Left kidney (tissue), 2 donors: ENCODE measurements around the gene AGBL4. TPM values are rescaled to one million over a fixed set of nuclear protein-coding genes. Genes with fewer than 3 reads are reported as not detected.

Experiments used
- DNase-seq: peaks from one replicate; pipeline ENCODE4 v3.0.0-alpha.2; 2013
- polyA plus RNA-seq: library from polyadenylated mRNA; unstranded; fragments of 120-200 nt; gene quantifications from one replicate; pipeline ENCODE4 v1.2.1, GENCODE V29; 2013; ENCODE audit not compliant: insufficient read length

Gene AGBL4
- polyA plus RNA-seq, 1 donor = 1.2 TPM

- no peak for DNase-seq
Observed at GRCh38 chr1:48679859-48680258, 1343.9 kb downstream of the AGBL4 start.

DNA sequence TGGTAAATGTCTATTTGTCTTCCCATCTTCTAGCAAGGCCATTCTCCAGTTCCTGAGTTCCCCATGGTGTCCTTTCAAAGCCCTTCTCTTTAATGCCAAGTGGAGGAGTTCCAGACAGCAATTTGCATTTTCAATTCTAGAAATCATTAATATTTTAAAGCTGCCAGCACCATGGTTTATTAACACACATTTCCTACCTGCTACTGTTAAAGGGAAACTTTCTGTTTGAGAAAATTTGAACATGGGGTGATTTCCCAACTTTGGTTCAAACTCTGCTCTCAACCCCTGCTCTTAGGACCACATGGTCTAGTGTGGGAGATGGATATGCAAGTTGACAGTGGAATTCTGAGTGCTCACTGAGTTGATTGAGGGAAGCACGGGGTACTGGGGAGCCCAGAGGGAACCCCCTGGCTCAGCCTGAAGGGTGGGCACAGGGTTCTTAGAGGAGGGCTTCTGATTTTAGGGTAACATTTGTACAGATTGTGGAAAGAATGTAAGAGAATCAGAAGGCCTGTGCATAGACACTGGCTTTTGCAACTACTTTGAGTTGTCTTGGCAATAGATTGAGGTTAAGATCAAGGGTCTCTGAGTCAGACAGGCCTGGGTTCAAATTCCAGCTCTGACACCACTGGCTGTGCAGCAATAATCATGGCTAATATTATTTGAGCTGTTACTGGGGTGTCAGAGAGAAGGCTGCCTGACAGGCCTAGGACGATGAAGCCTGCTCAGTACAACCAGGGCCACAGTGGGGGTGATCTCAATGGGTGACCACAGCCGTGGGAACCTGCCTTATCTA lies 1344.8 kb downstream of the AGBL4 start:
- DNase-seq = no peak

- peak; percentile 49 for DNase-seq
Observed at GRCh38 chr1:48677306-48678287, 1346.2 kb downstream of the AGBL4 start.

DNA sequence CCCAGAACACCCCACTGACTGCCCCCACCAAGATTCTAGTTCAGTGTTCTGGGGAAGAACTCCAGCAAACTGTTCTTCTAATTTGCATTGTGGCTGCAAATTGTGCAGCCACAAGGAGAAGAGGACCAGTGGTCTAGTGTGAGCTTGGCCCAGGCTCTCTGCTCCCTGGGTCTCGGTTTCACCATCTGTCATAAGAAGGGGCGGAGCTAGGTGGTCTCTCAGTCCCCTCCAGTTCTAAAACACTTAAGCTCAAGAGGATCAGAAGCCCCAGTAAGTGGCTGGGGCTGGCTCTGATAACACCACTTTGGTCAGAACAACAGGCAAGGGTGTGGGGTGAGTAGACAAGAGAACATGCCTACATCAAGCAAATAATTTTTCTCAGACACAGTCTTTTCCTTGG lies 1346.9 kb downstream of the AGBL4 start:
- DNase-seq = no peak

DNA sequence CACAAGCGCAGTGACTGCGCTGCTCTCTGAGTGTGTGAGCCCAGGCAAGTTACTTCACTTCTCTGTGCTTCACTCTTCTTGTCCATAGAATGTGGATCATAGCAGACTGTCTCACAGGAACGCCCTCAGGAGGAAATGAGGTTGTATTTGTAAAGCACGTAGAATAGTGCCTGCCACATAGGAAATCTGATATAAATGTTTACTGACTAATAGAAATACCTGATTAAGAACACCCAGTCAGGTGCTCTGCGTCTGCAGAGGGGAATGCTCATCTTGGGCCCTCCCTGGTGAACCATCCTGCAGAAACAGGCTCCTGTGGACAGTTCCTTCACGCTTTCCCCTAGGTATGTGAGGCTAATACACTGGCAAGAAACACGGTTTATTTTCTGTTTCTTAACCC lies 1347.4 kb downstream of the AGBL4 start:
- no peak for DNase-seq

- DNase-seq = no peak
Observed at GRCh38 chr1:48675251-48675650, 1348.5 kb downstream of the AGBL4 start.

- DNase-seq = no peak
Observed at GRCh38 chr1:48674641-48675040, 1349.1 kb downstream of the AGBL4 start.

GRCh38 chr1:48673332-48674105 lies 1350.2 kb downstream of the AGBL4 start:
- no peak for DNase-seq

DNA sequence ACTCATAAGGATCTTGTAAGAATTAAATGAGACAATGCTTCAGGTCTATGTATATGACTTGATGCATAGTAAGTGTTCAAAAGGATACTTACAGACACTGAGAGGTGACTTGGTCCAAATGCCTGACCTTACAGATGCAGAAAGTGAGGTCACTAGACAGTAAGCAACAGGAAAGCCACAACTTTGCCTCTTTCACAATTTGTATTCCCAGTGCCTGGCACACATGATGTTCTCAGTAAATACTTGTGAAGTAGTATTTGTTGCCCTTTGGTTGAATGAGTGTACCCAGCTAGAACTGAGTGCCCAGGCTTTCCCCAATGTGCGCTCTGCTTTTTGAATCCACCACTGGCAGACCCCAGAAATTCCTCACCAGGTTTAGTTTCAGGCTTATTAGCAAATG lies 1352.2 kb downstream of the AGBL4 start:
- DNase-seq = no peak

DNA sequence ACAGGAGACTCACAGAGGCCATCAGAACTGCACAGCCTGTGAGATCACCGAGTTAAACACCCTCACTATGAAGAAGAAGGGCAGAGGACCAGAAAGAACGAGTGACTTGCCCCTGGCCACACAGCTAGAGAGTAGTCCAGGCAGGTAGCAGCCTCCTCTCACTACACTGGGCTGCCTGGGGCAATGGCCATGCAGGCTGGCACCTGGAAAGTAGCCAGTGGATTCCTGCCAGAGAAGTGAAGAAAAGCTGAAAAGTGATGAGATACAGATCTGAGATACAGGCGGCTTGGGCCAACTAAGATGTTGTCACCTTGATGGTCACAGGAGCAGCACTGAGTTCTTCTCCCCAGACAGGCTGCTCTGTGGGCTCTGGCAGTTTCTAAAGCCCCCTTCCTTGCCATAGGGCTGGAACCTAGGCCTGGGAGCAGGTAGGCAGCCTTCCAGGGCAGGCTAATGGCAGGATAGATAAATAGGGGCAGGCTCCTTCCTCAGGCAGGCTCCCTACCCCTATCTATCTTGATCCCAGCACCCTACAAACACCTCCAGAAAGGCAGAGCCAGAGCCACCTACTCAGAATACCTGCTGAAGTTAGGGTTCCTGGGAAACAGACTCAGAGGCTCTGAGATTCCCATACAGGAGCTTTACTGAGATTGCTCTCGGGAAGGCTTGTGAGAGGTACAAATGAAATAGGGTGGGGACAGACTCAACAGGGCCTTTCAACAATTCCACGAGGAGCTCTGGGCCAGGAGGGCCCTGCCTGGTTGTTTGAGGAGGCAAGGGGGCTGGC lies 1353.3 kb downstream of the AGBL4 start:
- DNase-seq = no peak

GRCh38 chr1:48668339-48668738 lies 1355.4 kb downstream of the AGBL4 start:
- no peak for DNase-seq

DNA sequence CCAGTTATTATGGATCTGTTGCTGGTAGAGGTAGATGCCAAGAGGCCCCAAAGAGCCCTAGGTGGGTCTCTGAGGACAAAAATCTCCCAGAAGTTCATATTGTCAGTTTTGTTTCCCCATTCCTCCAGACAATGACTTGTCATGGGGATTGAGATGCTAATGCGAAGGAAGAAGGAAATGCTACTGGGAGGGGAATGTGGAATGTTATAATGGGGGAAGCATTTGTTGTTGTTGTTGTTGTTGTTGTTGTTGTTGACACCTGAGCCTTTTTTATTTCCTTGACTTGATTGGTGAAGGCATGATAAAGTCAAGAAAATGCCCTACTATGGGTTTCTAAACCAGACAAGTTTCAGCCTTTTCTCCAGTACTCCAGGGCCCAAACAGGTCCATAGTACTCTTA lies 1356.0 kb downstream of the AGBL4 start:
- no peak for DNase-seq

- no peak for DNase-seq
Observed at GRCh38 chr1:48665708-48666407, 1357.9 kb downstream of the AGBL4 start.

DNA sequence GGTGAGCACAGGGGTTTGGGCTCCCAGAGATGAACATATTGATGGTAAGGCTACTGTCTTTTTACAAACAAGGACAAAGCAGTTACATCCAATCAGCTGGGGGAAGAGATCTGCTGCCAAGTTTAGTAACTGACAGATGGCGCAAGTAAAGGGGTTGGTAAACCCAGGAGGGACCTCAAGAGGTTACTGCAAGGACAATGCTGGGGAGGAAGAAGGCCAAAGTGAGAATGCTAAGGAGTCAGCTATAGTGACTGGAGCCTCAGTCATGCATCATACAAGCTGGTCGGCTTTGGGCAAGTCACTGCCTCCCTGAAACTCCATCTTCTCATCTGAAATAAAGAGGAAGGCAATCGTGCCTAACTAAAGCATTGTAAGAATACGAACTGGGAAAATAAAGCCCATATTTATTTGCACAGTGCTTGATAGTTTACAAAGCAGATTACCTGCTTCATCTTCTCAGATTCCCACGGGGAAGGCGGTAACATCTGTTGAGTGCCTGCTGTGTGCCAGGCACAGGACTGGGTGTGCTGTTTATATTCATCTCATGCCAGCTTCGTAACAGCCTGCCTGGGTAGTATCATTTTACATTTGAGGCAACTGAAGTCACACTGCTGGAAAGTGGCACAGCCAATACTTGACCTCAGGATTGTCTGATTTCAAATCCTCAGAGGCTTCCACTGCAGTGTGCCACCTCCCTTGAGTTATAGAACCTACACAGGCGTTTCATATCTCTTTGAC lies 1361.9 kb downstream of the AGBL4 start:
- DNase-seq = no peak

- no peak for DNase-seq
Observed at GRCh38 chr1:48659801-48660200, 1364.0 kb downstream of the AGBL4 start.

DNA sequence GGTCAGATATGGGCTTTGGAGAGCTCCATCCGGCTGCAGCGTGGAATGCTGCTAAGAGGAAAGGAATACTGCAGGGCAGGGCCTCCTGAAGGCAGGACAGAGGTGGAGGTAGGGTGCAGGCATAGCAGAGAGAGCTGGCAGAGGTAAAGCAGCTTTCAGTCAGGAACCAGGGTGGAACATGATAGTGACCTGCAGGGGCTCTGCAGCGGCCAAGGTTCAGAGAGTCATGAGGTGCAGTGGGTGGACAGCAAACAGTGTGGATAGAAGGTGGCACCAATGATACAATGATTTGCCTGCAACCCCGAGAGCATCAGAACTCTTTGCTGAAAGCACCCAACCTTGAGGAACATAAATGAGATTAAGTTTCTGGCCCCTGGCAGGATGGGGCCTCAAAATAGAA lies 1366.3 kb downstream of the AGBL4 start:
- no peak for DNase-seq

- no peak for DNase-seq
Observed at GRCh38 chr1:48654606-48655210, 1369.0 kb downstream of the AGBL4 start.

GRCh38 chr1:48652334-48652733 lies 1371.4 kb downstream of the AGBL4 start:
- DNase-seq = no peak

DNA sequence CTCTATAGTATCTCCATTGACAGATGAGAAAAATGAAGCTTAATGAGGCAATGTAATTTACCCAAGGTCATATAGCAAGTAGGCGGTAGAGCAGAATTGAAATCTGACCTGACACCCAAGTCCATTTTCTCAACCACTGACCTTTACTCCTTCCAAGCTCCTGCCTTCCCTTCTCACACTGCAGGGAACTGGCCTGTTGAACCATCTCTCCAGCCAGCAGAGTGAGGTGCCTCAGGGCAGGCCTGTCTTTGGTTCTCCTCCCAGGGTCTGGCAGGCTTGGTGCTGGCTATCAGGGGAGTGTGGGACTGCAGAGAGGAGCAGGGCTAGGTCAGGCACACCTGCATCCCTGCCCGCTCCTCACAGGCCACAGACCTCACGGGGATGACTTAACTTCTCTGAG lies 1373.9 kb downstream of the AGBL4 start:
- DNase-seq = no peak

DNA sequence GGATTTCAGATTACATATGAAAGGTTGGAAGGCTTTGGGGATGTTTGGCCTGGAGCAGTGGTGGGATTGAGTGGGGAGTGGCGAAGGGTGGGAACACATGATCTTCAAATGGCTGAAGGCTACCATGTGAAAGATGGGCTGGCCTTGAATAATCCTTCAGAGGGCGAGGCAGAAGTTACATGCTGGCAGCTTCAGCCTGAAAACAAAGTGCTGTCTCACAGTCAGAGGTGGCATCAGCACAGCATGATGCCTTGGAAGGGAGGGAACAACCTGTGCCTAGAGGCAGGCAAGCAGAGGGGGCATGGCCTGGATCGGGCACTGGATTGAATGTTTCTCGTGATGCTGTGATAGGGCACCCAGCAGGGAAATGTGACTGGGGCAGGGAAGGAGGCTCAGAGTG lies 1377.9 kb downstream of the AGBL4 start:
- no peak for DNase-seq
